Transverse colon (tissue), 4 donors: ENCODE measurements around the gene TRIM6. TPM values are rescaled to one million over a fixed set of nuclear protein-coding genes. Genes with fewer than 3 reads are reported as not detected.
"Not testable (repeated sequence)": the region's sequence is repeated elsewhere in the genome, so short reads cannot be mapped to it uniquely, and the experiment has no call there.

Experiments
- DNase-seq: peaks from one replicate; pipeline ENCODE4 v3.0.0-alpha.2; 2019
- H3K27ac ChIP-seq, 4 donors: fragments of 200-600 bp; sonication (generic); 2 replicates each; pipeline ENCODE4 v1.5.1; 2016 to 2018; ENCODE audit warnings: inconsistent platforms in 4 of 4
- H3K27me3 ChIP-seq: fragments of 200-600 bp; sonication (generic); 2 replicates; pipeline ENCODE4 v1.5.1; 2017; ENCODE audit warnings: inconsistent platforms
- H3K36me3 ChIP-seq, 4 donors: fragments of 200-600 bp; sonication (generic); 2 replicates each; pipeline ENCODE4 v1.5.1; 2017 to 2019; ENCODE audit warnings: inconsistent platforms in 4 of 4
- H3K4me1 ChIP-seq, 4 donors: fragments of 200-600 bp; sonication (generic); 2 replicates each; pipeline ENCODE4 v1.5.1; 2017 to 2020; ENCODE audit warnings: inconsistent platforms in 4 of 4
- H3K4me3 ChIP-seq, 4 donors: fragments of 200-600 bp; sonication (generic); 1 replicate in 1 of 4; 2 replicates in 3 of 4; pipeline versions ENCODE4 v1.5.1 to v1.6.1; 2017 to 2019; ENCODE audit warnings: inconsistent platforms in 4 of 4
- H3K9me3 ChIP-seq, 2 donors: fragments of 200-600 bp; sonication (generic); 2 replicates each; pipeline ENCODE4 v1.5.1; 2017 to 2019; ENCODE audit warnings: inconsistent platforms in 2 of 2
- EP300 ChIP-seq: sonication (generic); formaldehyde crosslinking; IDR thresholded peaks from one replicate; pipeline ENCODE4 v1.6.1; 2017; ENCODE audit warnings: antibody characterized with exemption, low read depth
- POLR2A ChIP-seq: fragments of 450-650 bp; IDR thresholded peaks from one replicate; pipeline ENCODE4 v1.6.1; 2016; ENCODE audit warnings: antibody characterized with exemption, mild to moderate bottlenecking, moderate library complexity
- POLR2AphosphoS5 ChIP-seq, 3 donors: sonication (generic); formaldehyde crosslinking; IDR thresholded peaks; one replicate each; pipeline ENCODE4 v1.6.1; 2016; ENCODE audit warnings: antibody characterized with exemption in 3 of 3
- WGBS, 2 donors: methylation state at CpG; one replicate each; pipeline ENCODE4 v1.1.5; 2018; ENCODE audit warnings: low coverage in 1 of 2; 5-methylcytosine and 5-hydroxymethylcytosine counted together
- in situ Hi-C, 4 donors: fragments of 200-750 bp; cut with MboI; loops; one replicate each; pipeline versions ENCODE4 v1.15.0 to v1.15.1; 2017; ENCODE audit warnings: low sequenced_read_pairs in 3 of 4, low pct_ligation_motif_present in 1 of 4, low pct_unique_long_range_greater_than_20kb in 1 of 4
- intact Hi-C: fragments of 100-400 bp; cut with DNase I; formaldehyde crosslinking; loops from one replicate; pipeline ENCODE4 v1.15.1; 2023; ENCODE audit warnings: low total_unique reads
- total RNA-seq, 4 donors: library from RNA; depleted of rRNA; stranded (reverse); fragments of >200 nt; gene quantifications; one replicate each; pipeline ENCODE4 v1.1.0, GENCODE V29; 2016
- TF ChIP-seq, protein P1 (sequence below), 5 experiments: fragments of 200-600 bp in 3 of 5; fragments of 450-650 bp in 2 of 5; sonication (generic) in 3 of 5; IDR thresholded peaks; 1 replicate in 2 of 5; 2 replicates in 3 of 5; pipeline ENCODE4 v1.5.1; 2016 to 2017; ENCODE audit warnings: antibody characterized with exemption in 5 of 5, inconsistent platforms in 3 of 5, mild to moderate bottlenecking in 2 of 5, moderate library complexity in 1 of 5

The TRIM6 gene
- total RNA-seq, 4 donors from 2014 or later = 0.79 to 1.4 TPM; not detected in 2

DNA sequence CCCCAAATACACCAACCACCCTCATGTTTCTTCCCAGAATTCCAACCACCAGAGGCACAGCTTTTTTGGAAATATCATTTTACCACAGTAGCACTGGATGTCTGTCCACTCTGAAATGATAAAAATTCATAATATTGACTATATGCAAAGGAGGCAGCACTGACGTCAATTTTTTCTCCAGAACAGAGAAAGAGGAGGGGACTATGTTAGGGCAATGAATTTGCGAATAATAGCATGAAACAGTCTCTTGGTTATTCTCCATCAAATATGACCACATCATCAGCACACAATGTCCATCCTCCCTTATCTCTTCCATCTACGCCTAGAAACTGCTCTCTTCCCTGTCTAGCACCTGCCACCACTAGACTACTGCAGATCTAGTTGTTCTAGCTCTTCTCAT lies 49.7 kb downstream of the TRIM6 start:
- Histone ChIP-seq H3K27ac (no peak overlapping the region), H3K4me1 (no peaks in the 10 kb centered on the region), H3K9me3 (no peaks in the 10 kb centered on the region), H3K4me3 (no peak overlapping the region), H3K36me3 (peaks cover 0 to 9% (median 0%) of the 10 kb centered on the region in 4 donors), H3K27me3 (no peaks in the 10 kb centered on the region)
- in situ Hi-C loops = no loop called here
- 87% methylated on average over 3 of the region's 3 CpGs for whole genome bisulfite sequencing, 2 donors
- intact Hi-C loops = no loop called here
- TF ChIP-seq EP300 = no peak
- TF ChIP-seq POLR2AphosphoS5 (IDR thresholded peaks at IDR 0.05) = no peak
- no peak for DNase-seq

DNA sequence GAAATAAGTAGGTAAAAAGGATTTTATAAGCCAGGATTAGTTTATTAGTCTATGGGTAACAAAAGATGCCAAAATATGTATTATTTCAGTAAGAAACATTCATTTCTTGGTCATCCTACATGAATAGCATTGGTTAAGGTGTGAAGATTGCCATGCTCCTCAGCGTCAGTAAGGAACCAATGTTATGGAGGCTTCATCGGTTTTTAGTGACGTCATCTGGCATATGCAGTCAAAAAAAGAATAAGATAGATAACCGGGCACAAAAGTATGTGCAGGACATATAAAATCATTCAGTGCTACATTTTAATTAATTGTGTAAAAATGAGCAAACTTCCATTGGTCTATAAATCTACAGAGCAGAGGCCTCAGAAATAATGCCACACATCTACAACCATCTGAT lies 59.0 kb downstream of the TRIM6 start:
- in situ Hi-C loops = no loop called here

DNA sequence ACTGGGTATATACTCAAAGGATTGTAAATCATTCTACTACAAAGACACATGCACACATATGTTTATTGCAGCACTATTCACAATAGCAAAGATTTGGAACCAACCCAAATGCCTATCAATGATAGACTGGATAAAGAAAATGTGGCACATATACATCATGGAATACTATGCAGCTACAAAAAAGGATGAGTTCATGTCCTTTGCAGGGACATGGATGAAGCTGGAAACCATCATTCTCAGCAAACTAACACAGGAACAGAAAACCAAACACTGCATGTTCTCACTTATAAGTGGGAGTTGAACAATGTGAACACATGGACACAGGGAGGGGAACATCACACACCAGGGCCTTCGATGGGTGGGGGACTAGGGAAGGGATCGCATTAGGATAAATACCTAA lies 60.5 kb downstream of the TRIM6 start:
- 96 to 100% methylated on average over 2 of the region's 2 CpGs for WGBS, 2 donors
- DNase-seq, H3K9me3 ChIP-seq, H3K4me3 ChIP-seq, in situ Hi-C loops, intact Hi-C loops, H3K4me1 ChIP-seq, H3K27ac ChIP-seq, H3K27me3 ChIP-seq, H3K36me3 ChIP-seq: not testable (repeated sequence)

More for the DNA sequence above, 59.0 kb downstream of the TRIM6 start:
- TF ChIP-seq POLR2AphosphoS5 (IDR thresholded peaks at IDR 0.05) (no peak), POLR2A (no peak), EP300 (no peak)
- Histone ChIP-seq H3K27me3 (no peaks in the 10 kb centered on the region), H3K9me3 (peaks cover 6 to 8% of the 10 kb centered on the region in 2 donors), H3K36me3 (no peaks in the 10 kb centered on the region), H3K27ac (no peak overlapping the region), H3K4me1 (no peaks in the 10 kb centered on the region), H3K4me3 (no peak overlapping the region)
- intact Hi-C loops = no loop called here
- DNase-seq = no peak
- WGBS, 2 donors = 97 to 98% methylated on average over 4 of the region's 4 CpGs

DNA sequence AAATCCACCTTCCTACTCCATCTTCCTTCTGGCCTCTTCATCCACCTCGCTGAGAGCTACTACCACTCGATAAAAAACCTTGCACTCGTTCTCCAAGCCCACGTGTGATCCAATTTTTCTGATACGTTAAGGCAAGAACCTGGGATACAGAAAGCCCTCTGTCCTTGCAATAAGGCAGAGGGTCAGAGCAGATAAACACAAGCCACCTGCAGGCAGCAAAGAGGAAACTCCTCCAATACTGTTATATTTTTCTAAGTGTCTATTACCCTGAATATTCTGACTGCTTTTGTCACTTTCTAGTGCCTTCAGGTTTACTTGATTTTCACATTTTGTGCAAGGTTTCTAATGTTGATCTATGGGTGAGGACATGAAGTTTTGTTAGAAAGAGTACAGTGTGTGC lies 61.9 kb downstream of the TRIM6 start:
- no peak for DNase-seq
- Histone ChIP-seq H3K4me3 (no peak overlapping the region), H3K4me1 (no peaks in the 10 kb centered on the region), H3K27ac (no peak overlapping the region), H3K9me3 (peaks cover 0 to 4% of the 10 kb centered on the region in 2 donors), H3K36me3 (no peaks in the 10 kb centered on the region), H3K27me3 (no peaks in the 10 kb centered on the region)
- TF ChIP-seq POLR2A (no peak), POLR2AphosphoS5 (IDR thresholded peaks at IDR 0.05) (no peak), EP300 (no peak)
- TF ChIP-seq, protein P1, sequence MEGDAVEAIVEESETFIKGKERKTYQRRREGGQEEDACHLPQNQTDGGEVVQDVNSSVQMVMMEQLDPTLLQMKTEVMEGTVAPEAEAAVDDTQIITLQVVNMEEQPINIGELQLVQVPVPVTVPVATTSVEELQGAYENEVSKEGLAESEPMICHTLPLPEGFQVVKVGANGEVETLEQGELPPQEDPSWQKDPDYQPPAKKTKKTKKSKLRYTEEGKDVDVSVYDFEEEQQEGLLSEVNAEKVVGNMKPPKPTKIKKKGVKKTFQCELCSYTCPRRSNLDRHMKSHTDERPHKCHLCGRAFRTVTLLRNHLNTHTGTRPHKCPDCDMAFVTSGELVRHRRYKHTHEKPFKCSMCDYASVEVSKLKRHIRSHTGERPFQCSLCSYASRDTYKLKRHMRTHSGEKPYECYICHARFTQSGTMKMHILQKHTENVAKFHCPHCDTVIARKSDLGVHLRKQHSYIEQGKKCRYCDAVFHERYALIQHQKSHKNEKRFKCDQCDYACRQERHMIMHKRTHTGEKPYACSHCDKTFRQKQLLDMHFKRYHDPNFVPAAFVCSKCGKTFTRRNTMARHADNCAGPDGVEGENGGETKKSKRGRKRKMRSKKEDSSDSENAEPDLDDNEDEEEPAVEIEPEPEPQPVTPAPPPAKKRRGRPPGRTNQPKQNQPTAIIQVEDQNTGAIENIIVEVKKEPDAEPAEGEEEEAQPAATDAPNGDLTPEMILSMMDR (IDR thresholded peaks at IDR 0.05) = no peak
- intact Hi-C loops (no loop called here), in situ Hi-C loops (no loop called here)
- 93% methylated on average over 5 of the region's 5 CpGs for WGBS, 2 donors

Other genes with a start within 250 kb of the TRIM6 start
- gene OR51B6, start 245.1 kb upstream of the TRIM6 start, total RNA-seq = not detected
- not detected for gene OR51M1, start 212.8 kb upstream of the TRIM6 start, total RNA-seq
- not detected for gene OR51Q1, start 174.5 kb upstream of the TRIM6 start, total RNA-seq
- not detected for gene OR51I1, start 155.1 kb upstream of the TRIM6 start, total RNA-seq
- not detected for gene OR51I2, start 147.3 kb upstream of the TRIM6 start, total RNA-seq
- gene OR52D1, start 108.0 kb upstream of the TRIM6 start, total RNA-seq = not detected
- under 1 TPM in 2 of 4 donors, not detected in 2; 0.64 to 0.75 TPM for gene UBQLN3, start 86.7 kb upstream of the TRIM6 start, total RNA-seq
- gene UBQLNL, start 79.9 kb upstream of the TRIM6 start, total RNA-seq = 1 to 10 TPM in 1 of 4 donors, under 1 TPM in 2, not detected in 1; 0.41 to 1.8 (median 0.48) TPM
- gene OR52H1, start 48.1 kb upstream of the TRIM6 start, total RNA-seq = under 1 TPM in 1 of 4 donors, not detected in 3; 0.79 TPM
- gene OR52B6, start 15.8 kb upstream of the TRIM6 start, total RNA-seq = not detected
- 1 to 10 TPM; 1.5 to 9.8 (median 7.1) TPM for gene TRIM34, start 28.4 kb downstream of the TRIM6 start, total RNA-seq
- 10 to 100 TPM; 10.5 to 23.6 (median 16.3) TPM for gene TRIM5, start 88.4 kb downstream of the TRIM6 start, total RNA-seq
- 10 to 100 TPM in 3 of 4 donors, 1 to 10 TPM in 1; 3.2 to 35.2 (median 21.4) TPM for gene TRIM22, start 93.2 kb downstream of the TRIM6 start, total RNA-seq
- gene OR56B1, start 139.8 kb downstream of the TRIM6 start, total RNA-seq = not detected
- gene OR52N4, start 157.6 kb downstream of the TRIM6 start, total RNA-seq = not detected
- gene OR52N5, start 186.7 kb downstream of the TRIM6 start, total RNA-seq = 1 to 10 TPM in 1 of 4 donors, not detected in 3; 1.1 TPM
- not detected for gene OR52N1, start 194.6 kb downstream of the TRIM6 start, total RNA-seq
- gene OR52N2, start 212.3 kb downstream of the TRIM6 start, total RNA-seq = not detected
- not detected for gene OR52E6, start 245.3 kb downstream of the TRIM6 start, total RNA-seq